ENCODE results near the gene C16orf96. TPM values are rescaled to one million over a fixed set of nuclear protein-coding genes. Genes with fewer than 3 reads are reported as not detected.

C16orf96 gene
- total RNA-seq, 1 experiment from 2014 or later: 0.10 TPM

DNA sequence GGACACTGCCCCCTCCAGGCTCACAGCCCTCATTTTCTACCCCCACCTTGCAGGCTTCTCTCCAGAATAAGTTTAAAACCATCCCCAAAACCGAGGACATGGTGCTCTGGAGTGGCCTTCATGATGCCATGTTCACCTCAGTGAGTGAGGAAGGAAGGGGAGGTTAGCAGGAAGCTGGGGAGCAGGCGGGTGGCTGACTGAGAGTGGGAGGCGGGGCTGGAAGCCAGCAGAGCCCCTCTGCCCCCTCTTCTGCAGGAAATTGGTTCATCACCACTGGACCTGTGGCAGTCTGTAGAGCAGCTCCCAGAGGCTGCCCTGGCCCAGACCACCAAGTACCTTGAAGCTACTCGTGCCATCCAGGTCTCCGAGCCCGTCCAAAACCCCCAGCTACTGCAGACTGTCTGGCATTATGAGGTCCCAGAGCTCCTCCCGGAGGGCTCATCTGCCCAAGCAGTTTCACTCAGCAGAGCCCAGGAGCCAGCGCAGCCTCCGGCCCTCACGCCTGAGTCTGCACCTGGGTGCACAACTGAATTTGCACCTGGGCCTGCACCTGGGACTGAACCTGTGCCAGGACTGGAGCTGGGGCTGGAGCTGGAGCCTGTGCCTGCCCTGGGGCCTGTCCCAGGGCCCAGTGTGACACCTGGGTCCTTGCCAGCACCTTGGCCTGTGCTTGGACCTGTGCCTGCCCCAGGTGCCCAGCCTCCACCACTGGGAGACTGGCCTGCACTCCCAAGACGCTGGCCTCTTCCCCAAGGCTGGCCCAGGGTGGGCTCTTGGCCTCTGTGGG is 19.0 kb downstream of the C16orf96 start:
- Histone ChIP-seq H3K9me2 (ENCODE audit: insufficient read depth) (no peaks in the 10 kb centered on the region), H3K79me2 (ENCODE audit: insufficient read depth, low read length) (no peaks in the 10 kb centered on the region), H2AFZ (ENCODE audit: low read depth, low read length, poor library complexity, severe bottlenecking) (no peak overlapping the region), H3K27ac (ENCODE audit: low read depth, low read length) (no peak overlapping the region), H3K9ac (ENCODE audit: low read length) (no peak overlapping the region), H3K27me3 (ENCODE audit: insufficient read depth, low read length) (no peaks in the 10 kb centered on the region), H3K4me2 (ENCODE audit: low read length) (no peak overlapping the region), H3K4me1 (ENCODE audit: control insufficient read depth in 1 of 2, insufficient read depth in 2 of 2, low read length in 2 of 2) (no peaks in the 10 kb centered on the region), H4K20me1 (ENCODE audit: insufficient read depth) (no peaks in the 10 kb centered on the region), H3K4me3 (replicated peaks in 1 of 2; ENCODE audit: low read depth in 1 of 2, low read length in 2 of 2) (no peak overlapping the region), H3K9me3 (ENCODE audit: control insufficient read depth in 1 of 2, insufficient read depth in 1 of 2, low read depth in 1 of 2, low read length in 2 of 2) (no peaks in the 10 kb centered on the region), H3K36me3 (ENCODE audit: control insufficient read depth in 1 of 2, insufficient read depth in 2 of 2, low read length in 2 of 2) (no peaks in the 10 kb centered on the region)
- TF ChIP-seq ELF1 (IDR thresholded peaks at IDR 0.05; ENCODE audit: borderline replicate concordance, low read depth): no peak
- TF ChIP-seq, protein P1, sequence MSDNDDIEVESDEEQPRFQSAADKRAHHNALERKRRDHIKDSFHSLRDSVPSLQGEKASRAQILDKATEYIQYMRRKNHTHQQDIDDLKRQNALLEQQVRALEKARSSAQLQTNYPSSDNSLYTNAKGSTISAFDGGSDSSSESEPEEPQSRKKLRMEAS (IDR thresholded peaks at IDR 0.05): no peak
- no peak for TF ChIP-seq RAD21 (IDR thresholded peaks at IDR 0.05; ENCODE audit: low read depth)
- TF ChIP-seq, protein P2, sequence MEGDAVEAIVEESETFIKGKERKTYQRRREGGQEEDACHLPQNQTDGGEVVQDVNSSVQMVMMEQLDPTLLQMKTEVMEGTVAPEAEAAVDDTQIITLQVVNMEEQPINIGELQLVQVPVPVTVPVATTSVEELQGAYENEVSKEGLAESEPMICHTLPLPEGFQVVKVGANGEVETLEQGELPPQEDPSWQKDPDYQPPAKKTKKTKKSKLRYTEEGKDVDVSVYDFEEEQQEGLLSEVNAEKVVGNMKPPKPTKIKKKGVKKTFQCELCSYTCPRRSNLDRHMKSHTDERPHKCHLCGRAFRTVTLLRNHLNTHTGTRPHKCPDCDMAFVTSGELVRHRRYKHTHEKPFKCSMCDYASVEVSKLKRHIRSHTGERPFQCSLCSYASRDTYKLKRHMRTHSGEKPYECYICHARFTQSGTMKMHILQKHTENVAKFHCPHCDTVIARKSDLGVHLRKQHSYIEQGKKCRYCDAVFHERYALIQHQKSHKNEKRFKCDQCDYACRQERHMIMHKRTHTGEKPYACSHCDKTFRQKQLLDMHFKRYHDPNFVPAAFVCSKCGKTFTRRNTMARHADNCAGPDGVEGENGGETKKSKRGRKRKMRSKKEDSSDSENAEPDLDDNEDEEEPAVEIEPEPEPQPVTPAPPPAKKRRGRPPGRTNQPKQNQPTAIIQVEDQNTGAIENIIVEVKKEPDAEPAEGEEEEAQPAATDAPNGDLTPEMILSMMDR (IDR thresholded peaks at IDR 0.05 in 2 of 3, conservative IDR thresholded peaks at IDR 0.05 in 1 of 3; ENCODE audit: borderline replicate concordance in 1 of 3, insufficient read depth in 1 of 3, low read depth in 2 of 3, low read length in 2 of 3): no peak; a peak in 1 of 6 replicates
- no peak for TF ChIP-seq EZH2 (IDR thresholded peaks at IDR 0.05)
- no peak for TF ChIP-seq EZH2phosphoT487 (IDR thresholded peaks at IDR 0.05; ENCODE audit: borderline replicate concordance)
- TF ChIP-seq ZNF274 (IDR thresholded peaks at IDR 0.05; ENCODE audit: low read depth, low read length): no peak
- TF ChIP-seq CBX3 (IDR thresholded peaks at IDR 0.05; ENCODE audit: low read depth): no peak
- no peak for TF ChIP-seq TCF7L2 (IDR thresholded peaks at IDR 0.05; ENCODE audit: borderline replicate concordance, extremely low read depth, insufficient read depth, insufficient read length)
- TF ChIP-seq, protein P3, sequence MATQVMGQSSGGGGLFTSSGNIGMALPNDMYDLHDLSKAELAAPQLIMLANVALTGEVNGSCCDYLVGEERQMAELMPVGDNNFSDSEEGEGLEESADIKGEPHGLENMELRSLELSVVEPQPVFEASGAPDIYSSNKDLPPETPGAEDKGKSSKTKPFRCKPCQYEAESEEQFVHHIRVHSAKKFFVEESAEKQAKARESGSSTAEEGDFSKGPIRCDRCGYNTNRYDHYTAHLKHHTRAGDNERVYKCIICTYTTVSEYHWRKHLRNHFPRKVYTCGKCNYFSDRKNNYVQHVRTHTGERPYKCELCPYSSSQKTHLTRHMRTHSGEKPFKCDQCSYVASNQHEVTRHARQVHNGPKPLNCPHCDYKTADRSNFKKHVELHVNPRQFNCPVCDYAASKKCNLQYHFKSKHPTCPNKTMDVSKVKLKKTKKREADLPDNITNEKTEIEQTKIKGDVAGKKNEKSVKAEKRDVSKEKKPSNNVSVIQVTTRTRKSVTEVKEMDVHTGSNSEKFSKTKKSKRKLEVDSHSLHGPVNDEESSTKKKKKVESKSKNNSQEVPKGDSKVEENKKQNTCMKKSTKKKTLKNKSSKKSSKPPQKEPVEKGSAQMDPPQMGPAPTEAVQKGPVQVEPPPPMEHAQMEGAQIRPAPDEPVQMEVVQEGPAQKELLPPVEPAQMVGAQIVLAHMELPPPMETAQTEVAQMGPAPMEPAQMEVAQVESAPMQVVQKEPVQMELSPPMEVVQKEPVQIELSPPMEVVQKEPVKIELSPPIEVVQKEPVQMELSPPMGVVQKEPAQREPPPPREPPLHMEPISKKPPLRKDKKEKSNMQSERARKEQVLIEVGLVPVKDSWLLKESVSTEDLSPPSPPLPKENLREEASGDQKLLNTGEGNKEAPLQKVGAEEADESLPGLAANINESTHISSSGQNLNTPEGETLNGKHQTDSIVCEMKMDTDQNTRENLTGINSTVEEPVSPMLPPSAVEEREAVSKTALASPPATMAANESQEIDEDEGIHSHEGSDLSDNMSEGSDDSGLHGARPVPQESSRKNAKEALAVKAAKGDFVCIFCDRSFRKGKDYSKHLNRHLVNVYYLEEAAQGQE (IDR thresholded peaks at IDR 0.05; ENCODE audit: low read depth): no peak
- no peak for TF ChIP-seq FOSL1 (IDR thresholded peaks at IDR 0.05; ENCODE audit: low read depth)
- TF ChIP-seq, protein P4, sequence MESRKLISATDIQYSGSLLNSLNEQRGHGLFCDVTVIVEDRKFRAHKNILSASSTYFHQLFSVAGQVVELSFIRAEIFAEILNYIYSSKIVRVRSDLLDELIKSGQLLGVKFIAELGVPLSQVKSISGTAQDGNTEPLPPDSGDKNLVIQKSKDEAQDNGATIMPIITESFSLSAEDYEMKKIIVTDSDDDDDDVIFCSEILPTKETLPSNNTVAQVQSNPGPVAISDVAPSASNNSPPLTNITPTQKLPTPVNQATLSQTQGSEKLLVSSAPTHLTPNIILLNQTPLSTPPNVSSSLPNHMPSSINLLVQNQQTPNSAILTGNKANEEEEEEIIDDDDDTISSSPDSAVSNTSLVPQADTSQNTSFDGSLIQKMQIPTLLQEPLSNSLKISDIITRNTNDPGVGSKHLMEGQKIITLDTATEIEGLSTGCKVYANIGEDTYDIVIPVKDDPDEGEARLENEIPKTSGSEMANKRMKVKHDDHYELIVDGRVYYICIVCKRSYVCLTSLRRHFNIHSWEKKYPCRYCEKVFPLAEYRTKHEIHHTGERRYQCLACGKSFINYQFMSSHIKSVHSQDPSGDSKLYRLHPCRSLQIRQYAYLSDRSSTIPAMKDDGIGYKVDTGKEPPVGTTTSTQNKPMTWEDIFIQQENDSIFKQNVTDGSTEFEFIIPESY (IDR thresholded peaks at IDR 0.05; ENCODE audit: extremely low read depth, insufficient replicate concordance, low read length): no peak
- no peak for TF ChIP-seq SP1 (IDR thresholded peaks at IDR 0.05; ENCODE audit: low read depth)
- no peak for TF ChIP-seq ZFX (IDR thresholded peaks at IDR 0.05)
- TF ChIP-seq POLR2A (IDR thresholded peaks at IDR 0.05; ENCODE audit: borderline replicate concordance, extremely low read depth, insufficient read depth, insufficient read length): no peak
- no peak for TF ChIP-seq YY1 (IDR thresholded peaks at IDR 0.05; ENCODE audit: extremely low read depth, insufficient replicate concordance, low read depth, low read length)
- RAD21 ChIA-PET (ENCODE audit: low non-redundant PET in 1 of 2, low total read pairs in 2 of 2, uncharacterized antibody in 2 of 2, unreplicated experiment in 2 of 2): no interaction called here
- CTCF ChIA-PET: interaction anchor here (1.1 to 1.3 kb wide), 2 partner anchors 11 to 26 kb away, joined by 4 to 6 read pairs; no protein-coding TSS in a partner anchor
- DNase-seq (ENCODE audit: low read depth, low spot score) (no peak), ATAC-seq (0 out of 2 replicates have a peak, but pooled peaks have one; percentile 25)
- POLR2A ChIA-PET: no interaction called here
- no TSS peak for BruUV-seq (replicated peaks)
- intact Hi-C loops (cut with micrococcal nuclease): no loop called here
